Fibroblast of villous mesenchyme (primary cell): ENCODE data around the gene KRTAP2-1. TPM values are rescaled to one million over a fixed set of nuclear protein-coding genes. Genes with fewer than 3 reads are reported as not detected.

ENCODE experiments used
- DNase-seq: peaks from one replicate; pipeline ENCODE4 v3.0.0-alpha.2; 2010; ENCODE audit warnings: low read depth
- H3K4me3 ChIP-seq: 2 replicates; pipeline ENCODE4 v1.5.1; 2011; ENCODE audit warnings: low read depth, mild to moderate bottlenecking, low read length
- CTCF ChIP-seq: IDR thresholded peaks from 2 replicates; pipeline ENCODE4 v1.5.1; 2012; ENCODE audit warnings: low read depth, mild to moderate bottlenecking, low read length; ENCODE audit not compliant: insufficient read depth
- total RNA-seq: library from RNA; depleted of rRNA; stranded (reverse); fragments of >200 nt; gene quantifications from 2 replicates; pipeline ENCODE4 v1.2.3, GENCODE V29; 2012

The KRTAP2-1 gene
- total RNA-seq, 1 donor: not detected

GRCh38 chr17:41016578-41017215 is 30.4 kb downstream of the KRTAP2-1 start:
- TF ChIP-seq CTCF: no peak
- no peak overlapping the region for H3K4me3 ChIP-seq
- DNase-seq: no peak

GRCh38 chr17:41015454-41015853 is 31.7 kb downstream of the KRTAP2-1 start:
- no peak overlapping the region for H3K4me3 ChIP-seq
- TF ChIP-seq CTCF: no peak
- no peak for DNase-seq

GRCh38 chr17:41013606-41014005 is 33.5 kb downstream of the KRTAP2-1 start:
- peak; percentile 42 for DNase-seq
- no peak overlapping the region for H3K4me3 ChIP-seq
- TF ChIP-seq CTCF: no peak

GRCh38 chr17:41013181-41013580 is 33.9 kb downstream of the KRTAP2-1 start:
- no peak for TF ChIP-seq CTCF
- peak; percentile 75 for DNase-seq

GRCh38 chr17:41012326-41013120 is 34.6 kb downstream of the KRTAP2-1 start:
- TF ChIP-seq CTCF: no peak
- no peak overlapping the region for H3K4me3 ChIP-seq
- DNase-seq: no peak

More at GRCh38 chr17:41013181-41013580, 33.9 kb downstream of the KRTAP2-1 start:
- H3K4me3 ChIP-seq: no peak overlapping the region

GRCh38 chr17:41010441-41010840 is 36.7 kb downstream of the KRTAP2-1 start:
- TF ChIP-seq CTCF: no peak
- DNase-seq: peak; percentile 20
- no peak overlapping the region for H3K4me3 ChIP-seq
